Common myeloid progenitor, CD34-positive (primary cell): ENCODE data around the gene SMARCAL1.

Source experiments
- CTCF ChIA-PET: fragments of 350-600 bp; sonication (Branson Sonifier 250); formaldehyde crosslinking; loops from one replicate; lab custom pipeline; 2021; ENCODE audit warnings: antibody characterized with exemption; lab: Charles Lee
- POLR2A ChIA-PET: fragments of 350-600 bp; sonication (Branson Sonifier 250); formaldehyde crosslinking; loops from one replicate; lab custom pipeline; 2021; ENCODE audit warnings: antibody characterized with exemption; lab: Charles Lee
- DNase-seq, 3 donors: peaks; one replicate each; pipeline versions ENCODE4 v3.0.0 to v3.0.0-alpha.2; 2013
- H3K27ac ChIP-seq, 2 experiments: 1 replicate in 1 of 2; 2 replicates in 1 of 2; pipeline ENCODE4 v1.7.0; 2013; ENCODE audit warnings: inconsistent platforms in 2 of 2, low read length in 2 of 2, mild to moderate bottlenecking in 2 of 2, low read depth in 1 of 2, moderate library complexity in 1 of 2; ENCODE audit not compliant: severe bottlenecking in 2 of 2, insufficient read depth in 1 of 2, poor library complexity in 1 of 2
- H3K27me3 ChIP-seq, 5 experiments: replicated peaks in 2 of 5; 1 replicate in 3 of 5; 2 replicates in 2 of 5; pipeline versions ENCODE4 v1.6.1 to v1.7.0; 2013; ENCODE audit warnings: low read length in 4 of 5, mild to moderate bottlenecking in 2 of 5, moderate library complexity in 2 of 5, inconsistent platforms in 1 of 5; ENCODE audit not compliant: insufficient read depth in 5 of 5, control insufficient read depth in 4 of 5
- H3K36me3 ChIP-seq, 4 experiments: 1 replicate in 2 of 4; 2 replicates in 2 of 4; pipeline versions ENCODE4 v1.6.1 to v1.7.0; 2013; ENCODE audit warnings: low read length in 3 of 4, control low read depth in 1 of 4, mild to moderate bottlenecking in 1 of 4; ENCODE audit not compliant: control insufficient read depth in 4 of 4, insufficient read depth in 4 of 4
- H3K4me1 ChIP-seq, 4 experiments: 1 replicate in 3 of 4; 2 replicates in 1 of 4; pipeline versions ENCODE4 v1.6.1 to v1.7.1; 2013; ENCODE audit warnings: low read length in 3 of 4, mild to moderate bottlenecking in 3 of 4, control low read depth in 1 of 4, inconsistent platforms in 1 of 4, moderate library complexity in 1 of 4; ENCODE audit not compliant: control insufficient read depth in 4 of 4, insufficient read depth in 4 of 4; ENCODE audit errors: control extremely low read depth in 1 of 4
- H3K4me3 ChIP-seq, 7 experiments: 1 replicate in 4 of 7; 2 replicates in 3 of 7; pipeline versions ENCODE4 v1.5.1 to v1.7.0; 2013; ENCODE audit warnings: mild to moderate bottlenecking in 7 of 7, low read length in 6 of 7, moderate library complexity in 6 of 7, inconsistent platforms in 2 of 7, low read depth in 2 of 7, control low read depth in 1 of 7; ENCODE audit not compliant: insufficient read depth in 4 of 7, control insufficient read depth in 1 of 7; ENCODE audit errors: extremely low read depth in 1 of 7
- H3K9me3 ChIP-seq, 5 experiments: 1 replicate in 4 of 5; 2 replicates in 1 of 5; pipeline versions ENCODE4 v1.6.1 to v1.7.1; 2013; ENCODE audit warnings: low read length in 4 of 5, mild to moderate bottlenecking in 2 of 5, inconsistent platforms in 1 of 5, low read depth in 1 of 5, moderate library complexity in 1 of 5; ENCODE audit not compliant: control insufficient read depth in 4 of 5, insufficient read depth in 2 of 5; ENCODE audit errors: control extremely low read depth in 1 of 5
- WGBS: methylation state at CpG from one replicate; pipeline ENCODE4 v1.1.5; 2013; ENCODE audit not compliant: insufficient coverage; 5-methylcytosine and 5-hydroxymethylcytosine counted together

Gene SMARCAL1

GRCh38 chr2:216469661-216470060 lies 57.4 kb downstream of the SMARCAL1 start:
- no peak for DNase-seq
- Histone ChIP-seq H3K27ac (no peak overlapping the region), H3K36me3 (peaks cover 11 to 46% (median 20%) of the 10 kb centered on the region in 4 experiments), H3K4me1 (peaks cover 0 to 3% (median 3%) of the 10 kb centered on the region in 4 experiments), H3K27me3 (no peaks in the 10 kb centered on the region), H3K9me3 (no peaks in the 10 kb centered on the region), H3K4me3 (no peak overlapping the region)
- ChIA-PET CTCF (no interaction called here), POLR2A (no interaction called here)

DNA sequence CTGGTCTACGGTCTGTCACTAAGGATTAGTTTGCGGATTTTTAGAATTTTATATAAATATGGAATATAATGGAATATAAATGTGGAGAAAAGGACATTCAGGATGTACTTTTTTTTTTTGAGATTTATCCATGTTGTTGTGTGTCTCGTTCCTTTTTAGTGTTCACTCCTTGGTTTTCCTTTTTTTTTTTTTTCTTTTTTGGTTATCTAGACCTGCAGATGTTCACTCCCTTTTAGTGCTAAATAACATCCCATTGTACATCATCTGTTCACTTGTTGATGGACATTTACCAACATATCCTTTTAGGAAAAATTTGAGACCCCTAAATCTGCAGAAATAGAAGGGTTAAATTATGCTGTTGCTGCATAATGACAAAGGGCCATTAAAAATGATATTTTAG lies 60.9 kb downstream of the SMARCAL1 start:
- ChIA-PET POLR2A (no interaction called here), CTCF (no interaction called here)
- Histone ChIP-seq H3K27me3 (no peaks in the 10 kb centered on the region), H3K9me3 (no peaks in the 10 kb centered on the region), H3K27ac (no peak overlapping the region), H3K4me1 (peaks cover 0 to 38% (median 24%) of the 10 kb centered on the region in 4 experiments), H3K4me3 (no peak overlapping the region), H3K36me3 (peaks cover 12 to 31% (median 16%) of the 10 kb centered on the region in 4 experiments)
- DNase-seq = no peak
- WGBS = no CpG with 5 or more reads among the region's 3 CpGs

- peaks cover 0 to 47% (median 27%) of the 10 kb centered on the region in 4 experiments for H3K4me1 ChIP-seq
- H3K27ac ChIP-seq = no peak overlapping the region
- 0% methylated on average over 8 of the region's 12 CpGs for WGBS
- CTCF ChIA-PET = interaction anchor here (1.0 to 1.4 kb wide), 3 partner anchors 43 to 186 kb away, joined by 3 read pairs; no protein-coding TSS in a partner anchor
- H3K36me3 ChIP-seq = peaks cover 13 to 35% (median 23%) of the 10 kb centered on the region in 4 experiments
- no peaks in the 10 kb centered on the region for H3K27me3 ChIP-seq
- peak overlapping the region in 3 of 7 experiments; percentile 29 to 63 (median 32) for H3K4me3 ChIP-seq
- H3K9me3 ChIP-seq = no peaks in the 10 kb centered on the region
- peak; percentile 54 to 92 (median 90) for DNase-seq
- POLR2A ChIA-PET = interaction anchor here (0.6 kb wide), 1 partner anchor 11 kb away, joined by 3 read pairs; no protein-coding TSS in a partner anchor
Observed at GRCh38 chr2:216474925-216475670, 62.8 kb downstream of the SMARCAL1 start.

DNA sequence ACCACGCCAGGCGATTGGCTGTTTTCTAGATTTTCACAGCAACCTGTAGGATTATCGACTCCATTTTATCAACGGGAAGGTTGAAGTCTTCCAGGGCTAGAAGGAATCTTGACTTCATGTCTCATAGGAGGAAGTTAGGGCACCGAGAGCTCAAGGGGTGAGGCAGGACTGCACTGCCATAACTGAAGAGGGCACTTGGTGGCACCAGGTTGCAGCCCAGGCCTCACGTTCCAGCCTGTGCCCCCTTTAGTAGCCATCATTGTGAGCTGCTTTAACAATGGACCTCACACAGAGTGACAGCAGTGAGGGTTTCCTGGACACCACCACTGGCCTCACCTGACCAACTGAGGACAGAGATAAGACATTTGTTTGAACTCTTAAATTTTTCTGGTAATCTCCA lies 63.5 kb downstream of the SMARCAL1 start:
- peaks cover 13 to 37% (median 28%) of the 10 kb centered on the region in 4 experiments for H3K36me3 ChIP-seq
- peak in 2 of 3 donors; percentile 34 to 36 for DNase-seq
- peaks cover 0 to 47% (median 28%) of the 10 kb centered on the region in 4 experiments for H3K4me1 ChIP-seq
- peak overlapping the region in 1 of 7 experiments; percentile 63 for H3K4me3 ChIP-seq
- no peaks in the 10 kb centered on the region for H3K27me3 ChIP-seq
- ChIA-PET POLR2A (interaction anchor here (0.6 kb wide), 1 partner anchor 12 kb away, joined by 3 read pairs; no protein-coding TSS in a partner anchor), CTCF (interaction anchor here (1.0 to 3.0 kb wide), 4 partner anchors 11 to 186 kb away, joined by 3 to 11 read pairs (median 3); no protein-coding TSS in a partner anchor)
- H3K27ac ChIP-seq = no peak overlapping the region
- 90% methylated on average over 6 of the region's 6 CpGs for WGBS
- H3K9me3 ChIP-seq = no peaks in the 10 kb centered on the region

DNA sequence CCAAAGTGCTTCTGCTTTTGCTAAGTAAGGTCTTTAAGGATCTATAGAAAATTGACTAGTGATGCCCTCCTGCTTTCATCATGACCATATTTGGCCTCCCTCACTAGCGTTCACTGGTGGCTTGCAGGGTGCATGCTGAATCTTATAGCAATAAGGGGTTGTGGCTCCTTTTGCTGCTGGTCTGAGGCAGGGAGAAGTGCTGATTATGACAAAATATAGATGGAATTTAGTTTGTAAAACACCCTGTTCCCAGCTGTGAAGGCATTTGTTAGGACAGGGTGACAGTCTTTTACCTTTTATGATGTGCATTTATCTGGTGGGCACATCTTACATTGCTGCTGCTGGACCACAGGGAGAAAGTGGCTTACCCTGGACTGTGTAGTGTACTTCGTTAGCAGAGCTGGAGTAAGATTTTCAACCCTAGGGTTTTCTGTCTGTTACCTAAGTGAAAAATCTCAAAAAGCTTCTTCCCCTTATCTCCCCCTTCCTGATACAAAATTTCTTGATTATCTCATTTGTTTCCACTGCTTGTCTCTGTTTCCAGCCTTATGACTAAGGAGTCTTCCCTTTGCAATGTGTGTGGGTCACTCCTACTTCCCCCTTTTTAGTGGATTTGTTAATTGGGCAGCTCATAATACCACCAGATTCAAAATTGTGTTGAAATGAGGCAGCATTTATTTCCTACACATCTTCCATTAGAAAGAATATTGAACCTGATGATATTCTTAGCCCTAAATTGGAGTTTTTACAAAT lies 65.2 kb downstream of the SMARCAL1 start:
- Histone ChIP-seq H3K27me3 (no peaks in the 10 kb centered on the region), H3K27ac (no peak overlapping the region), H3K4me3 (no peak overlapping the region), H3K4me1 (peaks cover 0 to 47% (median 28%) of the 10 kb centered on the region in 4 experiments), H3K36me3 (peaks cover 13 to 39% (median 27%) of the 10 kb centered on the region in 4 experiments), H3K9me3 (no peaks in the 10 kb centered on the region)
- ChIA-PET CTCF (interaction anchor here (1.1 to 3.0 kb wide), 3 partner anchors 9 to 40 kb away, joined by 3 to 11 read pairs (median 4); partner anchors contain the start of gene RPL37A), POLR2A (interaction anchor here (1.0 kb wide), 1 partner anchor 21 kb away, joined by 3 read pairs; the partner anchor contains the start of gene RPL37A)
- peak in 2 of 3 donors; percentile 35 to 40 for DNase-seq
- no CpG with 5 or more reads among the region's 2 CpGs for WGBS

DNA sequence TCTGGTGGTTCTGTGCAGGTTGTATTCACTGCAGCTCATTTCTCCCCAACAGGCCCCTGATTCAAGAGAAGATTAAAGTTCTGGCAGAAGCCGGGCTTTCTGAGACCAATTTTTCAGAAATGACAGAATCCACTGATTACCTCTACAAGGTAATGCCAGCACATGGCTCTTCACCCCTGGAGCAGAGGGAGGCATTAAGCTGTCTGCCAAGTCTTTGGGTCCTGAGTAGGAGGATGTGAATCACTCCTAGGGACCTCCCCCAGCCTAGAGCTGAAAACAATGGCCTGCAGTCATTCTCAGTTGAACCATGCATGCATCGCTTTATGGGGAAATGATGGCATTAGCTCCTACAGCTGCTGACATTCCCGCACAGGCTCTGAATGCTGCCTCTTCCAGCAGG lies 65.9 kb downstream of the SMARCAL1 start:
- CTCF ChIA-PET = interaction anchor here (1.1 to 3.0 kb wide), 3 partner anchors 9 to 39 kb away, joined by 3 to 11 read pairs (median 4); partner anchors contain the start of gene RPL37A
- no peak overlapping the region for H3K4me3 ChIP-seq
- H3K9me3 ChIP-seq = no peaks in the 10 kb centered on the region
- no peak for DNase-seq
- peaks cover 0 to 47% (median 28%) of the 10 kb centered on the region in 4 experiments for H3K4me1 ChIP-seq
- no peaks in the 10 kb centered on the region for H3K27me3 ChIP-seq
- WGBS = 100% methylated on average over 2 of the region's 3 CpGs
- peaks cover 14 to 45% (median 34%) of the 10 kb centered on the region in 4 experiments for H3K36me3 ChIP-seq
- POLR2A ChIA-PET = interaction anchor here (1.0 kb wide), 1 partner anchor 20 kb away, joined by 3 read pairs; the partner anchor contains the start of gene RPL37A
- no peak overlapping the region for H3K27ac ChIP-seq
